ENCODE data around the gene ZNF565.
A peak's percentile ranks its signal among the peaks of the same experiment; 100 is the strongest.

The ZNF565 gene

DNA sequence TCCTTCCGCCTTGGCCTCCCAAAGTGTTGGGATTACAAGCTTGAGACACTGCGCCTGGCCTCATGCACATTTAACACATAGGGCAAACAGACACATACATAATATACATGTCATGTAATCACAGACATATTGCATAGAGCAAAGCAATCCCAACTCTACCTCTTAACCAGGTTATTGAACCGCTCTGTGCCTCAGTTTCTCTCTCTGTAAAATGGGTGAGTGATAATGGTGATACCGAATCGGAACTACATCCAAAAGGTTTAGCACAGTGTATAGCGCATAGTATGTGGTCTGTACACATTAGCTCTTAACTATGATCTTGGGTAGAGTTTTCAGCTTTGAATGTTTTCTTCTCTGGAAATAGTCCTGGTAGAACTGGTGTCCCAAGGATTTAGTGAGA, 69.8 kb downstream of the ZNF565 start:
- H3K4me3 ChIP-seq (ENCODE audit: low read length): no peak overlapping the region
- TF ChIP-seq, protein P1, sequence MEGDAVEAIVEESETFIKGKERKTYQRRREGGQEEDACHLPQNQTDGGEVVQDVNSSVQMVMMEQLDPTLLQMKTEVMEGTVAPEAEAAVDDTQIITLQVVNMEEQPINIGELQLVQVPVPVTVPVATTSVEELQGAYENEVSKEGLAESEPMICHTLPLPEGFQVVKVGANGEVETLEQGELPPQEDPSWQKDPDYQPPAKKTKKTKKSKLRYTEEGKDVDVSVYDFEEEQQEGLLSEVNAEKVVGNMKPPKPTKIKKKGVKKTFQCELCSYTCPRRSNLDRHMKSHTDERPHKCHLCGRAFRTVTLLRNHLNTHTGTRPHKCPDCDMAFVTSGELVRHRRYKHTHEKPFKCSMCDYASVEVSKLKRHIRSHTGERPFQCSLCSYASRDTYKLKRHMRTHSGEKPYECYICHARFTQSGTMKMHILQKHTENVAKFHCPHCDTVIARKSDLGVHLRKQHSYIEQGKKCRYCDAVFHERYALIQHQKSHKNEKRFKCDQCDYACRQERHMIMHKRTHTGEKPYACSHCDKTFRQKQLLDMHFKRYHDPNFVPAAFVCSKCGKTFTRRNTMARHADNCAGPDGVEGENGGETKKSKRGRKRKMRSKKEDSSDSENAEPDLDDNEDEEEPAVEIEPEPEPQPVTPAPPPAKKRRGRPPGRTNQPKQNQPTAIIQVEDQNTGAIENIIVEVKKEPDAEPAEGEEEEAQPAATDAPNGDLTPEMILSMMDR (conservative IDR thresholded peaks at IDR 0.05; ENCODE audit: low read length): no peak
- DNase-seq (ENCODE audit: low read depth): no peak

DNA sequence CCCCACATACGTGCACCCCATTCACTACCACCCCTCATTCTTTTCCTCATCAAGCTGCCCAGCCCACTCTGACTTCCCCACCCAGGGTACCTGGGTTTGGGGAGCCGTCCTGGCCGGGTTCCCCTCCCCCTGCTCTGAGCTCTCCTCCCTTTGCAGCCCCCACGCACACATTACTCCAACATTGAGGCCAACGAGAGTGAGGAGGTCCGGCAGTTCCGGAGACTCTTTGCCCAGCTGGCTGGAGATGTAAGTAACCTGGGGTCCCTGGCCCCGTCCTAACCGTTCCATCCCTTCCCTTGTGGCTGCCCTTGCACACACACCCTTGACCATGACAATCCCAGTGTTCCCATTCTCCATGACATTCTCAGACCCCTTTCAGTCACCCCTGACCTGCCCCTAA, 72.0 kb downstream of the ZNF565 start:
- TF ChIP-seq, protein P1 (conservative IDR thresholded peaks at IDR 0.05; ENCODE audit: low read length): no peak
- no peak for DNase-seq (ENCODE audit: low read depth)
- no peak overlapping the region for H3K4me3 ChIP-seq (ENCODE audit: low read length)

GRCh38 chr19:36142046-36142445, 72.4 kb downstream of the ZNF565 start:
- H3K4me3 ChIP-seq (ENCODE audit: low read length): no peak overlapping the region
- TF ChIP-seq, protein P1 (conservative IDR thresholded peaks at IDR 0.05; ENCODE audit: low read length): no peak
- DNase-seq (ENCODE audit: low read depth): no peak

GRCh38 chr19:36141039-36141927, 73.2 kb downstream of the ZNF565 start:
- TF ChIP-seq, protein P1 (conservative IDR thresholded peaks at IDR 0.05; ENCODE audit: low read length): no peak
- H3K4me3 ChIP-seq (ENCODE audit: low read length): peak overlapping the region; percentile 79
- DNase-seq (ENCODE audit: low read depth): peak; percentile 75

DNA sequence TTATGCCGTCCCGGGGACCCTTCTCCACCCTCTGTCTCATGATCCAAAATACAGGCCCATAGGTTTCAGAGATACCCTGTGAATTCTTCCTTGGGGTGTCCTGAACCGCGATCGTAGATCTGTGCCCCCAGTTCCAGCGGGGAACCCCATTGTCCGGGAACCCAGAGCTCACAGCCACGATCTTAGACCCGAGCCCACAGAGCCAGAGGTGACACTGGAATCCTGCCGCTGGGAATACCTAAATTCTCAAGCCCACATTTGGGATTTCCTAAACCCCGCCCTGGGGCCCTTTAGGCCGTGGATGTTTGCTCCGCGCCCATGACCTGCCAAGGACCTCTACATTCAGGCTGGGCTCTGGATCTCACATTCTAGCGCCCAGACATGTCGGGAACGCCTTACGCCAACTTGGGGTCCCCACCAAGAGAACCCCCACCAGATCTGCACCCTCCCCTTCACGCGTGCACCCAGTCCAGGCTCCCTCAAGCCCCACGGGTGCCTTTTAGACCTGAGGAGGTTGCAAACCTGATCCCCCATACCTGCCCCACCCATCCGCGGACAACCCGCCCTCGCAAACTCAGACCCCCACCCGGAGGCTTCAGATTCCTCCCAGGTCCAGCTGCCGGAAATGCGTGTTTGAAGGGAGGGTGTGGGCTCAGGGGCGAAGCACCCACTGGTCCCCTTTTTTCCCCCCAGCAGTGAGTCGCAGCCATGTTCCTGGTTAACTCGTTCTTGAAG, 74.0 kb downstream of the ZNF565 start:
- H3K4me3 ChIP-seq (ENCODE audit: low read length): peak overlapping the region; percentile 79
- DNase-seq (ENCODE audit: low read depth): peak; percentile 41
- TF ChIP-seq, protein P1 (conservative IDR thresholded peaks at IDR 0.05; ENCODE audit: low read length): no peak

- H3K4me3 ChIP-seq (ENCODE audit: low read length): peak within 1 kb of the TSS; percentile 79
- DNase-seq (ENCODE audit: low read depth): peak; percentile 93
- TF ChIP-seq, protein P1 (conservative IDR thresholded peaks at IDR 0.05; ENCODE audit: low read length): peak; percentile 8; the same call in 1 of the 2 replicates
These were observed 74.8 kb downstream of the ZNF565 start, which contains the start of gene CAPNS1 for GRCh38 chr19:36139473-36140303. CAPNS1 (plus strand) TSS chr19:36140066; CDS start chr19:36141012, 946 bp downstream.
